Subcutaneous abdominal adipose tissue (tissue), 5 donors: ENCODE results near the gene PTGES3.
A peak's percentile ranks its signal among the peaks of the same experiment; 100 is the strongest.

ENCODE experiments used
- H3K27ac ChIP-seq: one replicate; pipeline ENCODE4 v1.7.0; 2013; ENCODE audit warnings: low read depth, mild to moderate bottlenecking, inconsistent platforms, low read length, moderate library complexity
- H3K27me3 ChIP-seq, 5 donors: one replicate each; pipeline ENCODE4 v1.7.0; 2013; ENCODE audit warnings: low read length in 5 of 5, inconsistent platforms in 1 of 5; ENCODE audit not compliant: control insufficient read depth in 5 of 5, insufficient read depth in 4 of 5
- H3K36me3 ChIP-seq, 5 donors: one replicate each; pipeline ENCODE4 v1.7.0; 2013; ENCODE audit warnings: low read length in 5 of 5; ENCODE audit not compliant: control insufficient read depth in 5 of 5, insufficient read depth in 5 of 5
- H3K4me1 ChIP-seq, 5 donors: one replicate each; pipeline ENCODE4 v1.7.0; 2013; ENCODE audit warnings: low read length in 5 of 5, mild to moderate bottlenecking in 3 of 5, moderate library complexity in 1 of 5; ENCODE audit not compliant: control insufficient read depth in 5 of 5, insufficient read depth in 5 of 5
- H3K4me3 ChIP-seq, 5 donors: one replicate each; pipeline ENCODE4 v1.7.0; 2013; ENCODE audit warnings: low read length in 5 of 5, low read depth in 1 of 5
- H3K9ac ChIP-seq, 5 donors: one replicate each; pipeline ENCODE4 v1.7.0; 2013; ENCODE audit warnings: low read length in 5 of 5, mild to moderate bottlenecking in 4 of 5, moderate library complexity in 3 of 5
- H3K9me3 ChIP-seq, 5 donors: one replicate each; pipeline ENCODE4 v1.7.0; 2013; ENCODE audit warnings: low read length in 5 of 5; ENCODE audit not compliant: control insufficient read depth in 5 of 5
- donor health status: healthy.
- donor health status: healthy.
- donor health status: healthy.
- donor health status: healthy.
- donor health status: healthy.

The PTGES3 gene

DNA sequence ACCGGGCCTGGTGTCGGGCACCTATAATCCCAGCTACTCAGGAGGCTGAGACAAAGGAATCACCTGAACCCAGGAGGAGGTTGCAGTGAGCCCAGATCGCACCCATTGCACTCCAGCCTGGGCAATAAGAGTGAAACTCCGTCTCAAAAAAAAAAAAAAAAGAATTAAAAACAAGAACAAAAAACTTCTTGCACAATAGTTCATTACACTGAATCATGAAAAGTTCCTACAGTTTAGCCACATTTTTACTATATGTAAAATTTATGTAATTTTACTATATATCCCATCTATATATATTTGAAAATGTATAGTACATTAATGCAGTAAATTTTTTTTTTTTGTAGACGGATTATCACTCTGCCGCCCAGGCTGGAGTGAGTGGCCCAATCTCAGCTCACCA is 46.9 kb downstream of the PTGES3 start:
- Histone ChIP-seq H3K36me3 (peaks cover 22 to 69% (median 63%) of the 10 kb centered on the region in 5 donors), H3K9ac (no peak overlapping the region), H3K27ac (no peak overlapping the region), H3K4me3 (no peak overlapping the region), H3K4me1 (peaks cover 8 to 40% (median 35%) of the 10 kb centered on the region in 5 donors), H3K27me3 (no peaks in the 10 kb centered on the region), H3K9me3 (no peaks in the 10 kb centered on the region)

DNA sequence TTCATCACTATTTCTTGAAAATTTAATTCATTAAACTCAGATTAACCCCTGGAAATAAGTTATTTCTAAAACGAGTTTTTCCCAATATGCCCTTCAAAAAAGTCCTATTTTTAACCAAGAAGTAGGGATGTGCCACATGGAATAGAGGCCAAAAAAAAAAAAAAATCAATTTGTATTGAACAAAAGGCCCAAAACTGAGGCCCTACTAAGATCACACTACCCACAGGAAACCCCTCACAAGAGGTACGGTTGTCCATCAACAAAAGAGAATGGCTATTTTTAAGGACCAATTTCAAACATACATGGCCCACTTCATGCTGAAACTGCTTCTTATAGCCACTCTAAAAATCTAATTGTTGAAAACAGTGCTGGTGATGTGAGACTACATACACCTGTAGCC is 50.5 kb downstream of the PTGES3 start:
- Histone ChIP-seq H3K4me1 (peaks cover 11 to 50% (median 47%) of the 10 kb centered on the region in 5 donors), H3K36me3 (peaks cover 8 to 51% (median 48%) of the 10 kb centered on the region in 5 donors), H3K27me3 (no peaks in the 10 kb centered on the region), H3K9me3 (no peaks in the 10 kb centered on the region), H3K9ac (peak overlapping the region in 1 of 5 donors; percentile 52), H3K27ac (peak overlapping the region; percentile 99), H3K4me3 (no peak overlapping the region)

DNA sequence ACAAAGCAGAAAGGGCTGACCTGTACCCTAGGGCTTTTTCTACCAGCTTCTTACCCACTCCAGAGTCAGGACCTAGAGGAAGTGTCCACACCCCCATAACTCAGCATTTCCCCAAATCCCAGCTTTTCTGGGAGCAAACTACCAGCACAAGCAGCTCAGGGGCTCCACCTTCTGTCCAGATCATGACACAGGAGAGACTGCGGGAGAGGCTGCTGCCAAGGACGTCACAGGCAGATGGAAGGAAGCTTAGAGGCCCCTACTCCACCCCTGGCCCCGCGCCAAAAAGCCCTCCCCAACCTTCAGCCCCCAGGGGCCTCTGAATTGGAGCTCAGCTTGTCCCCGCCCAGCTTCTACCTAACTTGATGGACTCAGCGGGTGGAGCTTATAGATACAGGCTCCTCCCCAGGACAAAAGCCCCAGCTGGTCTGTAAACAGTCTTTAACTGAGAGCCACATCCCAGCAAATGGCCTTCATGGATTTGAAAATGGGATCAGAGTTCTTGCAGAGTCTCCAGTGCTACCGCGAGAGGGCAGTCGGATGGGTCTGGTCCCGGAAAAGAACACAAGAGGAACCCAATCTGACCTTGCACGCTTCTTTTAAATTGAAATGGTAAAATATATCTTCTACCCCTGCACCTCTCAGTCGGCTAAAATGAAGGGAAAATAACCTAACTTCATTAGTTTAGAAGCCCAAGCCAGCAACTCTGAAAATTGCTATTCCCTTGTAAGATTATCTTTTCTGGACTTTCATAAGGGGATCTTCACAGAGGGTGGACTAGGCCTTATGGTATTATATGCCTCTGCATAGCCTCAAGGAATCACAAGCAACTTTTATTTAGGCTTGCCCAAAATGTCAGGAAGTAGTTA is 51.2 kb downstream of the PTGES3 start:
- Histone ChIP-seq H3K9ac (peak overlapping the region; percentile 56 to 89 (median 87)), H3K4me3 (peak overlapping the region; percentile 66 to 87 (median 84)), H3K27me3 (no peaks in the 10 kb centered on the region), H3K27ac (peak overlapping the region; percentile 99), H3K9me3 (no peaks in the 10 kb centered on the region), H3K36me3 (peaks cover 6 to 43% (median 41%) of the 10 kb centered on the region in 5 donors), H3K4me1 (peaks cover 13 to 57% (median 54%) of the 10 kb centered on the region in 5 donors)

DNA sequence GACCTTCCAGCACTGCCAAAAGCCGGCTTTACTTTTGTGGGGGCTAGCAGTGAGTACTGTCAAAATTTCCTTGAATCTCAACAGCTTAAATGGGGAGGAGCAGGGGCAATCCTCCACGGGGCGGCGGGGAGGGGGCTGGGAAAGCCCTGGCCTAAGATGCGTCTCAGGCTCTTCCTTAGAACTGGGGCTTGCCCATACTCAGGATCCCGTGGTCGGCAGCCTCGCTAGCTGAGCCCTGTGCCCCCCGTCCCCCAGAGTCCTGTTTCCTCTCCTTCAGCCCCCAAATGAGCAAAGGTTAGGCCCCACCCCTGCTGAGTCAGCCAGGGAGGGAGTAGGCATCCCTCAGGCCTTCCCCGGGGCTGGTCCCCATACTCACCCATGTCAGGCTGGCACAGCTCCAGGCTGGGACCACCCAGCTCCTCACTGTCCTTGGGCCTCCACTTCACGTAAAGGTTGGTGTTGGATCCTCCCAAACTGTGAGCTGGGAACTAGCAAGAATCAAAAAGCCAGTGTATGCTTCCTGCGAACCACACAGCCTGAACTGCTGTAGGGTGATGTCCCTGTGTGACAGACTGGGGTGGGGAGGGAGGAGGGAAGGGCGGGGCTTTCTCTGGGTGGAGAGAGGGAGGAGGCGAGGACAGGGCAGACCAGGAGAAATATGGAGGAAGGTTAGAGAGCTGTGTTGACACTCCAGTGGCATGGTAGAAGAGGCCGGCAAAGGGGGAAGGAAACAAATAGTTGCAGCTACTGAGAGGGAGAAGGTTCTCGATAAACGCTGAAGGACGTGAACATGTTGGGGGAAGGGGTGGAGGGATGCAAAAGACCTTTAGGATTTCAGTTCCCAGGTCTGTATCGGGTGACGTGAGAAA is 52.0 kb downstream of the PTGES3 start:
- Histone ChIP-seq H3K9me3 (no peaks in the 10 kb centered on the region), H3K36me3 (peaks cover 6 to 35% (median 34%) of the 10 kb centered on the region in 5 donors), H3K4me1 (peaks cover 13 to 65% (median 60%) of the 10 kb centered on the region in 5 donors), H3K27me3 (no peaks in the 10 kb centered on the region), H3K4me3 (peak overlapping the region; percentile 66 to 91 (median 84)), H3K9ac (peak overlapping the region; percentile 56 to 90 (median 87)), H3K27ac (peak overlapping the region; percentile 99)

DNA sequence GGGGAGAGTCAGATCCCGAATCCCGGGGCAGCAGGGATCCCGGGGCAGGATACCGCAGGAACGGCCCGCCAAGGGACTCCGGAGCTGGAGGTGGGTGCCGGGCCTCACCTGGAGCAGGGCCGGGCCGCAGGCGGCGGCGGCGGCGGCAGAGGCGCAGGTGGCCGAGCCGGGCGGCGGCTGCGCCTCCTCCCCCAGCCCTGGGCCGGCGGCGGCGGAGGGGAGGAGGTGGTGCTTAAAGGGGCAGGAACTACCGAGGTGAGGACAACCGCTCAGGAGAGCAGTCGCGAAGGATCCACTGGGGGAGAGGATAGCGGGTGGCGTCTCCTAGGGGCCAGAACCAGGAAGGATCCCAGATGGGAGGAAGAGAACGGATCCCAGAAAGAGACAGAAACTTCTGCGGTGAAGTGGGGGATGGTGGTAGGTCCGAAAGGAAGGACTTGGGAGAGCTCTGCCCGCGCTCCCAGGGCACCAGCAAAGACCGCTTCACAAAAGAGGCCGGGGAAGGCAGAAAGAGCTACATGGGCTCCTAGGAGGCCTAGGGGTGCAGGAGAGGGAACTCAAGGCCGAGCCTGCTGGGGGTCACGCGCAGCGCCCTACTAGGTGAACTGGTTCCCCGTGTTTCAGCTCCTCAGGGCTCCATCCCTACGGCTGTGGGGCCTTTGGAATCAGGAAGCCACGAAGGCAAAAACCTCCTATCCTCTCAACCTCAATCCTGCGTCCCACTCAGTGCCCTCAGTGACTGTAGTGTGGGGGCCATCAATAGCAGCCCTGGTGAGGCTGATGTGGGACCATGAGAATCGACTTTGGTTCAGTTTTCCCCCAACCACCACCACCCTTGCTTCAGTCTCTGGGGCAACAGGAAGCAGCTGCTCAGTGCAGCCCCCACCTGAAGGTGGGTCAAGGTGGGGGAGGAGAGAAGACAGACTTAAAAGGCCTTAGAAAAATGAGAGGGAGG is 53.0 kb downstream of the PTGES3 start:
- peak overlapping the region; percentile 78 to 90 (median 89) for H3K9ac ChIP-seq
- H3K9me3 ChIP-seq: no peaks in the 10 kb centered on the region
- H3K27ac ChIP-seq: peak overlapping the region; percentile 99
- H3K27me3 ChIP-seq: no peaks in the 10 kb centered on the region
- H3K36me3 ChIP-seq: peaks cover 6 to 28% (median 26%) of the 10 kb centered on the region in 5 donors
- H3K4me3 ChIP-seq: peak overlapping the region; percentile 66 to 92 (median 84)
- peaks cover 18 to 74% (median 68%) of the 10 kb centered on the region in 5 donors for H3K4me1 ChIP-seq

DNA sequence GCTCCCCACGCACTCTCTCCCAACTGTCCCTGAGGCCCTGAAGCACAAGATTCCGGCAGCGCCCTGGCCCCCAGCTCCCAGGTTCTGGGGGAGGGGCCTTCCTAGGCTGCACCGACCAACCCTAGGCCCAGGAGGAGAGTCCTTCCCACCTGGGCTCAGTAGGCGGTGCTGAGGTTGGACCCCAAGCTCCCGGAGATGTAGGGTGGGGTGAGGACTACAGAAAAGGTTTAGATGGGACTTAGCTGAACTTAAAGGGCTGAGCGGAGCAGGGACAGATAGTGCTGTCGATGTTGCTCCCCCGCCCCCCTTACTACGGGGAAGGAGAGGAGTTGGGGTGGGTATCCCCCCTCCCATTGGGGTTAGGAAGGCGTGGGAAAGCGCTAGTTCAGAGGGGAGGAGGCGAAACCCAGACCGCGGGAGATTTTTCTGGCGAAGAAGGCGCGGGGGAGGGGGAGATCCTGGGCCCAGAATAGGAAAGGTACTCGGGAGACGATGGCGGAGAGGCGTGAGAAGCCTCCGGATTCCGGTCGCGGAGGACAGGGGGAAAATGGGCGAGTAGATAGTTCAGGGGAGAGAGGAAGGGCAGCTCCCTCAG is 53.7 kb downstream of the PTGES3 start:
- peak overlapping the region; percentile 66 to 92 (median 84) for H3K4me3 ChIP-seq
- no peaks in the 10 kb centered on the region for H3K27me3 ChIP-seq
- peak overlapping the region; percentile 99 for H3K27ac ChIP-seq
- H3K36me3 ChIP-seq: peaks cover 6 to 20% (median 18%) of the 10 kb centered on the region in 5 donors
- H3K9me3 ChIP-seq: no peaks in the 10 kb centered on the region
- H3K4me1 ChIP-seq: peaks cover 18 to 75% (median 68%) of the 10 kb centered on the region in 5 donors
- peak overlapping the region; percentile 78 to 90 (median 87) for H3K9ac ChIP-seq

DNA sequence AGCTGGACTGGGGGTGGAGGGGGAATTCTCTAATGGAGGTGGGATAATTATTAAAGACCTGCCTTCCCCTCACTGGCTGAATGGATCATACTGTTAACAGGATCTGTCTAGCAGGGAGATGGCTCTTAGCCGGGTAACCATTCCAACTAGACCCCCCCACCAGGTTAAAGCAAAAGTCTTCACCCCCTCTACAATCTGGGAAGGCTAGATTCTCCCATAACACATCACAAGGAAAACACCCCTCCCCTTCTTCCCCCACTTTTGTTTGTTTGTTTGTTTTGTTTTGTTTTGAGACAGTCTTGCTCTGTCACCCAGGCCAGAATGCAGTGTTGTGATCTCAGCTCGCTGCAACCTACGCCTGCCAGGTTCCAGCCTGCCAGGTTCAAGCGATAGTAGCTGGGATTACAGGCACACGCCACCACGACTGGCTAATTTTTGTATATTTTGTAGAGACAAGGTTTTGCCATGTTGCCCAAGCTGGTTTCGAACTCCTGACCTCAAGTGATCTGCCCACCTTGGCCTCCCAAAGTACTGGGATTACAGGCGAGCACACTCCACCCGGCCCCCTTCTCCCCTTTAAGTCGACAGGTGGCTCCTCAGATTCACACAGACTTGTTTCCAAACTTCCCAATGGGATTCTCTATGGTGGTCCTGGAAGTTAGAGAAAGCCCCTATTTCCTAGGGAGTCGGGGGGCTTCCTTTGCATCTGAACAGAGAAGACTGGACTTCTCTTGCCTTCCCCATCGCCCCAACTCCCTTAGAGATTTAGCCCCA is 54.4 kb downstream of the PTGES3 start:
- peak overlapping the region; percentile 66 to 92 (median 84) for H3K4me3 ChIP-seq
- no peaks in the 10 kb centered on the region for H3K27me3 ChIP-seq
- H3K4me1 ChIP-seq: peaks cover 18 to 80% (median 69%) of the 10 kb centered on the region in 5 donors
- no peaks in the 10 kb centered on the region for H3K9me3 ChIP-seq
- peak overlapping the region; percentile 99 for H3K27ac ChIP-seq
- peaks cover 6 to 13% (median 11%) of the 10 kb centered on the region in 5 donors for H3K36me3 ChIP-seq
- peak overlapping the region in 4 of 5 donors; percentile 78 to 90 (median 88) for H3K9ac ChIP-seq

DNA sequence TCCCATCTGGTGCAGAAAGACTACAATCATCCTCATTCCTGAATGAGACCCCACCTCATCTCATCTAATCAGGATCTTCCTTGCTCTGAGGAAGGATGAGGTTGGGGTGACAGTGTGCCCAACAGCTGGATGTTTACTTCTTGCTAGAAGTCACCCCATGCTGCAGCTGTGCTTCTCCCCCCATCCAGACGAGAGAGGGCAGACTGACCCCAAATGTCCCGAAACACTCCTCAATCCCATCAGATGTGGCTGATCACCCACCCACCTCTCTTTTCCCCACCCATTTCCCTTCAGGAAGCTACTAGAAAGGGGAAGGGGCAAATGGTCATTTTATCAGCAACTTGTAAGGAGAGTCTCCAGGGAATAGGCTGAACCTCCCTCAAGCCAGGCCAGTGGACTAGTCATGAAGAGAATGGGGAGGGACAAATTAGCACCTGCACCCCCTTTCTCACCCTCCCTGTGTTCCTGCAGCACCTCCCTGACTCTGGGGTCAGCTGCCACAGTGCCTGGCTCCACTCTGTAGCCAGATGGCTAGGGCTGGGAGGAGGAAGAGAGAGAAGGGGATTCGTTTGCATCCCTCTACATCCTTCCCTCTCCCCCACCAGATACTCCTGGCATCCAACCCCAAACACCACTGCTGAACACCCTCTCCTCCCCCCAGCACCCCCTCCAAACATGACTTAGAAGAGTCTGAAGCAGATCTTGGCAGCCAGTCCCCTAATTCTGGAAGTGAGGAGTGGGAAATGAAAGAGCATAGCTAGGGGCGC is 55.2 kb downstream of the PTGES3 start:
- Histone ChIP-seq H3K36me3 (peaks cover 2 to 6% (median 4%) of the 10 kb centered on the region in 5 donors), H3K27me3 (no peaks in the 10 kb centered on the region), H3K4me1 (peaks cover 18 to 88% (median 75%) of the 10 kb centered on the region in 5 donors), H3K27ac (peak overlapping the region; percentile 99), H3K9ac (peak overlapping the region in 4 of 5 donors; percentile 14 to 70 (median 64)), H3K9me3 (no peaks in the 10 kb centered on the region), H3K4me3 (peak overlapping the region; percentile 22 to 84 (median 63))
